Measurements from ENCODE around the gene SLC16A13. TPM values are rescaled to one million over a fixed set of nuclear protein-coding genes. Genes with fewer than 3 reads are reported as not detected.
A peak's percentile ranks its signal among the peaks of the same experiment; 100 is the strongest.

The SLC16A13 gene
- polyA plus RNA-seq, 2 donors, result 4.8 TPM

DNA sequence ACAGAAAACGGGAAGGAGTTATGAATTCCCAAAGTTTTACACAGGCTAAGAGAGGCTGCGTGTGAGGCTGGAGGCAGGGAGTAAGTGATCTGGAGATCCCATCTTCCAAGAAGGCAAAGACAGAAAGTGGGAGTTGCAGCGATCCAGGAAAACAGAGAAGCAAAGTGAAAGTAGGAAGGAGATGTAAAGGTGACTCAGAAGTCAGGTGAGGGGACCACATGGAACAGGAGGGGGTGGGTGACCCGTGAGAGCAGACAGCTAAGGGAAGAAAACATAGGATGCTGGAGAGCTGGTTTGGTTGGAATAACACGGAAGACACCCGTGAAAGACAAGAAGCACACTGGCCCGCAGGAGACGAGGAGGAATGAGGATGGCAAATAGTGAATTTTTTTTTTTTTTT lies 38.6 kb upstream of the SLC16A13 start:
- 84 to 85% methylated on average over 8 of the region's 8 CpGs for WGBS, 2 donors
- Histone ChIP-seq H3K4me3 (ENCODE audit: low read depth in 1 of 2, low read length in 2 of 2) (peak overlapping the region; percentile 60 to 71), H3K27ac (ENCODE audit: low read depth in 2 of 2, low read length in 1 of 2) (no peak overlapping the region), H3K36me3 (ENCODE audit: control insufficient read depth in 2 of 2, insufficient read depth in 2 of 2, low read length in 1 of 2) (peaks cover 4 to 31% of the 10 kb centered on the region in 2 donors), H3K4me1 (ENCODE audit: control insufficient read depth in 2 of 2, insufficient read depth in 2 of 2, low read length in 1 of 2) (peaks cover 0 to 9% of the 10 kb centered on the region in 2 donors), H3K9me3 (ENCODE audit: control insufficient read depth in 2 of 2, insufficient read depth in 1 of 2, low read depth in 1 of 2, low read length in 1 of 2) (peaks cover 0 to 4% of the 10 kb centered on the region in 2 donors), H3K27me3 (ENCODE audit: control insufficient read depth in 1 of 2, insufficient read depth in 2 of 2, low read length in 2 of 2) (no peaks in the 10 kb centered on the region)

DNA sequence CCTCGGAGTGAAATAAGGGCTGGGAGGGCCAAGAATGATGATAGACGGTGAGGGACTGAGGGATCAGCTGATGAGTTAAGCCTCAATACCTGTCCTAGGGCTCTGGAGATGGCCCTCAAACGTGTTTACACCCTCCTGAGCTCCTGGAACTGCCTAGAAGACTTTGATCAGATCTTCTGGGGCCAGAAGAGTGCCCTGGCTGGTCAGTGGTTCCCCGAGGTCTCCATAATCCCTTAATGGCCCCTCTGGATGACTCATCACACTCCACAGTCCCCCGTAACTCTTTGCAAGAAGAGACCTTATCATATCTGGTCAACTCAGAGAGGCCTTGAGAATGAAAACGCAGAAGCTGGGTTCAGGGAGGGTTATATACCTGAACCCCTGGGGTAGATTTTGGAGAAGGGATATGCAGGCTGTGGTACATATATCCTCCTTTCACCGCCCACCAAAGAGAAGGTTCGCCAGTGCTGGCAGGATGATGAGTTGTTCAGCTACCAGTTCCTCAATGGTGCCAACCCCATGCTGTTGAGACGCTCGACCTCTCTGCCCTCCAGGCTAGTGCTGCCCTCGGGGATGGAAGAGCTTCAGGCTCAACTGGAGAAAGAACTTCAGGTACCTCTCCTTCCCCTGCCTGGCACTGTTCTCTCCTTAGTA lies 36.8 kb upstream of the SLC16A13 start:
- Histone ChIP-seq H3K4me1 (ENCODE audit: control insufficient read depth in 2 of 2, insufficient read depth in 2 of 2, low read length in 1 of 2) (peaks cover 0 to 9% of the 10 kb centered on the region in 2 donors), H3K27me3 (ENCODE audit: control insufficient read depth in 1 of 2, insufficient read depth in 2 of 2, low read length in 2 of 2) (no peaks in the 10 kb centered on the region), H3K36me3 (ENCODE audit: control insufficient read depth in 2 of 2, insufficient read depth in 2 of 2, low read length in 1 of 2) (peaks cover 8 to 36% of the 10 kb centered on the region in 2 donors), H3K9me3 (ENCODE audit: control insufficient read depth in 2 of 2, insufficient read depth in 1 of 2, low read depth in 1 of 2, low read length in 1 of 2) (peaks cover 0 to 4% of the 10 kb centered on the region in 2 donors), H3K4me3 (ENCODE audit: low read depth in 1 of 2, low read length in 2 of 2) (no peak overlapping the region), H3K27ac (ENCODE audit: low read depth in 2 of 2, low read length in 1 of 2) (no peak overlapping the region)
- 74 to 77% methylated on average over 11 of the region's 11 CpGs for WGBS, 2 donors

DNA sequence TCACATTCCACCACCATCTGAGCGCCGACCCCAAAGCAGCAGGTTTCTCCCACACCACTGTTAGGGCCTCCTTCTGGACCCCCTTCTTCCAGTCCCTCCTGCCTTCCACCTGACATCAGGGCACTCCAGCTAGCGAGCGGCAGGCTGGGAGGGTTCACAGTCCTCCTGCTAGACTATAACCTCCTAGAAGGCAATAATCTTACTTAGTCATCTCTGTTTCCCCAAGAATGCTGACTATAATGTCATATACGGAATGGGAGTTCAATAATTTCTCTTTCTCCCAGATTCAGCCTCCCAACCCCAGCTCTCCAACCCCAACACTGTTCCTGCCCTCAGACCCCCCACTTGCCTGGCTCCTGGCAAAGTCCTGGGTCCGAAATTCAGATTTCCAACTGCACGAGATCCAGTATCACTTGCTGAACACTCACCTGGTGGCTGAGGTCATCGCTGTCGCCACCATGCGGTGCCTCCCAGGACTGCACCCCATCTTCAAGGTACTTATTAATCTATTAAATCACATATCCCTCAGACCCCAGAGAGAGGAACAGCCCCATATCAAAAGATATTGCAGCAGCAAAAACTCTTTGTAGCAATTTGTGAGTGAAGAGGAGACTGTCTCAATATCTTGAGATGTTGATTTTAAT lies 34.4 kb upstream of the SLC16A13 start:
- H3K9me3 ChIP-seq (ENCODE audit: control insufficient read depth in 2 of 2, insufficient read depth in 1 of 2, low read depth in 1 of 2, low read length in 1 of 2), result peaks cover 0 to 4% of the 10 kb centered on the region in 2 donors
- peaks cover 0 to 8% of the 10 kb centered on the region in 2 donors for H3K4me1 ChIP-seq (ENCODE audit: control insufficient read depth in 2 of 2, insufficient read depth in 2 of 2, low read length in 1 of 2)
- H3K36me3 ChIP-seq (ENCODE audit: control insufficient read depth in 2 of 2, insufficient read depth in 2 of 2, low read length in 1 of 2), result peaks cover 8 to 32% of the 10 kb centered on the region in 2 donors
- H3K27me3 ChIP-seq (ENCODE audit: control insufficient read depth in 1 of 2, insufficient read depth in 2 of 2, low read length in 2 of 2), result no peaks in the 10 kb centered on the region
- H3K27ac ChIP-seq (ENCODE audit: low read depth in 2 of 2, low read length in 1 of 2), result peak overlapping the region in 1 of 2 donors; percentile 35
- no peak overlapping the region for H3K4me3 ChIP-seq (ENCODE audit: low read depth in 1 of 2, low read length in 2 of 2)
- WGBS, 2 donors, result 72 to 73% methylated on average over 10 of the region's 10 CpGs

DNA sequence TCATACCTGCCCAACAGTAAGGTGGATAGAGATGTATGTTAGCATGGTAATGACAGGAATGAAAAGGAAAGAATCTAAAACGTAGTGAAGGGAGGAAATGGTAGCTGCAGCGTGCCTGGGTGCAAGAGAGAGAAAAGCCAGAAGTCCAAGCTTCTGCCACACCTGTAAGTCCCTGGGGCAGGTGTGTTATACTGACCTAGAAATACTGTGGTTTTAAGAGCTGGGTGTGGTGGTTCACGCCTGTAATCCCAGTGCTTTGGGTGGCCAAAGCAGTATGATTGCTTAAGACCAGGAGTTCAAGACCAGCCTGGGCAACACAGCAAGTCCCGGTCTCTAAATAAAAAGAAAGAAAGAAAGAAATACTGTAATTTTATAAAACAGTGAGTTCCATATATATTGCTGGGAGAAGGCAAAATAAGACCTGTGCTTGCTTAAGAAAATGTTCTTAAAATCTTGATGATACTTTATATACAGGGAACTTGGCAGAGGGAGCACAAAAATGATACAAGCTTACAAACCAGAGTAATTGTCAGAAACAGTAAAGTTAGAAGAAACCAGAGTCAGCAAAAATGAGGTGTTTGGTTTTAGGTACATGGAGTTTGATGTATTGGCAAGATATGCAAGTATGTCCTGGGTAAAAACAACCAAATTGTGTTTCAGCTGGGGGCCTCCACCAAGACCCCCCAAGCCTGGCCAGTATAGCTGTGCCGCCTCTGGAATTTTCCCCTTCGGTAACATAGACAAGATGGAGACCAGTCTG lies 33.3 kb upstream of the SLC16A13 start:
- H3K27ac ChIP-seq (ENCODE audit: low read depth in 2 of 2, low read length in 1 of 2), result no peak overlapping the region
- peaks cover 0 to 2% of the 10 kb centered on the region in 2 donors for H3K4me1 ChIP-seq (ENCODE audit: control insufficient read depth in 2 of 2, insufficient read depth in 2 of 2, low read length in 1 of 2)
- no peaks in the 10 kb centered on the region for H3K9me3 ChIP-seq (ENCODE audit: control insufficient read depth in 2 of 2, insufficient read depth in 1 of 2, low read depth in 1 of 2, low read length in 1 of 2)
- peaks cover 10 to 26% of the 10 kb centered on the region in 2 donors for H3K36me3 ChIP-seq (ENCODE audit: control insufficient read depth in 2 of 2, insufficient read depth in 2 of 2, low read length in 1 of 2)
- 83 to 87% methylated on average over 6 of the region's 6 CpGs for WGBS, 2 donors
- H3K27me3 ChIP-seq (ENCODE audit: control insufficient read depth in 1 of 2, insufficient read depth in 2 of 2, low read length in 2 of 2), result no peaks in the 10 kb centered on the region
- H3K4me3 ChIP-seq (ENCODE audit: low read depth in 1 of 2, low read length in 2 of 2), result no peak overlapping the region

DNA sequence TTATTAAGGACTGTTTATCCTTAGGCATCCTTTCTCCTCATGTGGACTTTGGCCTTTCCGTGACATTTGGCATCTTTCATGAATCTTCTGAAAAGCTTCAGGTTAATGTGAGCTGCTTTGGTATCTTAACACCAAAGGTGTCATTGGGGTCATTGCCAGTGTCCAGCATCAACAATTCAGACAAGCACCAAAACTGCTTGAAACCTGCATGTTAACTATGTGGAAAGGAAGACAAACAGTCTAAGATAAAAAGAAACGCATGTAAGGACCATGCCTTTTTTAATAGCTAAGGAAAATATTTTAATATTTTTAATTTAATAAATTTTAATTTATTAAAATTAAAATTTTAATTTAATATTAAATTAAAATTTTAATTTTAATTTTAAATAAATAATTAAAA lies 32.1 kb upstream of the SLC16A13 start:
- H3K4me1 ChIP-seq (ENCODE audit: control insufficient read depth in 2 of 2, insufficient read depth in 2 of 2, low read length in 1 of 2), result peaks cover 0 to 2% of the 10 kb centered on the region in 2 donors
- 92 to 97% methylated on average over 2 of the region's 2 CpGs for WGBS, 2 donors
- H3K9me3 ChIP-seq (ENCODE audit: control insufficient read depth in 2 of 2, insufficient read depth in 1 of 2, low read depth in 1 of 2, low read length in 1 of 2), result no peaks in the 10 kb centered on the region
- H3K27ac ChIP-seq (ENCODE audit: low read depth in 2 of 2, low read length in 1 of 2), result no peak overlapping the region
- no peaks in the 10 kb centered on the region for H3K27me3 ChIP-seq (ENCODE audit: control insufficient read depth in 1 of 2, insufficient read depth in 2 of 2, low read length in 2 of 2)
- peaks cover 10 to 26% of the 10 kb centered on the region in 2 donors for H3K36me3 ChIP-seq (ENCODE audit: control insufficient read depth in 2 of 2, insufficient read depth in 2 of 2, low read length in 1 of 2)
- H3K4me3 ChIP-seq (ENCODE audit: low read depth in 1 of 2, low read length in 2 of 2), result no peak overlapping the region

DNA sequence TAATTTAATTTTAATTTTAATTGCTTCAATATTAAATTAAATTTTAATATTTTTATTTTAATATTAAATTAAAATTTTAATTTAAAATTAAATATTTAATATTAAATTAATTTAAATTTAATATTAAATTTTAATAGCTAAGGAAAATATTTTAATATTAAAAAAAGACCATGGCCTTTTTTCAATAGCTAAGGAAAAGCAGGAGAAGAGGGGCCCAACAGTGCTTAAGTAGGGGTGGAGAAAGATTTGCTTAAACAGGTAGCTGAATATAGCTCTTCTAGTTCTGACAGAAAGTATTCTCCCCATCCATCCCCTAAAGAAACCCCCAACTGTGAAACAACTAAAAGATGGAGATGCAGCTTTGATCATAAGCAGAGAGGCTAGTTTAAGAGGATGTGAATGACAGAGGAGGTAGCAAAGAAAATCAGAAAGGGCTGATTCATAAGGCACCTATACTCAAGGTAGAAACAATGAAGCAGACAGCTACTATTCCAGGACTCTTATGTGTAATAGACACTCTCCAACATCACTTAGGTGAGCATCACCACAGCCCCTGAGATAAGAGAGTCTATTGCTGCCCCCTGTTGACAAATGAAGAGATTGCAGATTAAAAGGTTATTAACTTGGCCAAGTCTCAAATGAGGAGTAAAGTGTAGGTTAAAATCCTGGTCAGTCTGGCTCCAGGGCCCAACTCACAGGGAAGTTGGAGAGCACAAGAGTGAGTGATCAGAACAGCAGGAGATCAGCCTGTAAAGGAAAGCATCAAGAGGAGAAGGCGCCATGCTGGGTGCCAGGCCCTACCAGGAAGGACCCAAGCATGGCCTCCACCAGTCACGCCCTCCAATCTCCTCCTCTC lies 31.2 kb upstream of the SLC16A13 start:
- Histone ChIP-seq H3K9me3 (ENCODE audit: control insufficient read depth in 2 of 2, insufficient read depth in 1 of 2, low read depth in 1 of 2, low read length in 1 of 2) (no peaks in the 10 kb centered on the region), H3K27ac (ENCODE audit: low read depth in 2 of 2, low read length in 1 of 2) (peak overlapping the region in 1 of 2 donors; percentile 52), H3K4me3 (ENCODE audit: low read depth in 1 of 2, low read length in 2 of 2) (no peak overlapping the region), H3K4me1 (ENCODE audit: control insufficient read depth in 2 of 2, insufficient read depth in 2 of 2, low read length in 1 of 2) (peaks cover 0 to 3% of the 10 kb centered on the region in 2 donors), H3K36me3 (ENCODE audit: control insufficient read depth in 2 of 2, insufficient read depth in 2 of 2, low read length in 1 of 2) (peaks cover 10 to 19% of the 10 kb centered on the region in 2 donors), H3K27me3 (ENCODE audit: control insufficient read depth in 1 of 2, insufficient read depth in 2 of 2, low read length in 2 of 2) (no peaks in the 10 kb centered on the region)
- WGBS, 2 donors, result 83 to 86% methylated on average over 2 of the region's 2 CpGs

DNA sequence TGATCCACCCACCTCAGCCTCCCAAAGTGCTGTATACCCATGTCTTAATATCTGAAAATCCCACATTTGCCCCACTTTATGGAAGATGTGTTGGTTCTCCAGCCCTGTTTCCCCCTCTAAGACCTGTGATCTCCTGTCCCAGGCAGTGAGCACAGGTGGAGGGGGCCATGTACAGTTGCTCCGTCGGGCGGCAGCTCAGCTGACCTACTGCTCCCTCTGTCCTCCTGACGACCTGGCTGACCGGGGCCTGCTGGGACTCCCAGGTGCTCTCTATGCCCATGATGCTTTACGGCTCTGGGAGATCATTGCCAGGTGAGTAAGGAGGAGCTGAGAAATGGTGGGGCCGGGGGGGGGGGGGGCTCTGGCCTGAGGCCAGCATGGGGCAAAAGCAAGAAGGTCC lies 30.1 kb upstream of the SLC16A13 start:
- no peak overlapping the region for H3K27ac ChIP-seq (ENCODE audit: low read depth in 2 of 2, low read length in 1 of 2)
- H3K4me3 ChIP-seq (ENCODE audit: low read depth in 1 of 2, low read length in 2 of 2), result no peak overlapping the region
- H3K4me1 ChIP-seq (ENCODE audit: control insufficient read depth in 2 of 2, insufficient read depth in 2 of 2, low read length in 1 of 2), result peaks cover 0 to 7% of the 10 kb centered on the region in 2 donors
- H3K36me3 ChIP-seq (ENCODE audit: control insufficient read depth in 2 of 2, insufficient read depth in 2 of 2, low read length in 1 of 2), result peaks cover 10 to 19% of the 10 kb centered on the region in 2 donors
- H3K27me3 ChIP-seq (ENCODE audit: control insufficient read depth in 1 of 2, insufficient read depth in 2 of 2, low read length in 2 of 2), result no peaks in the 10 kb centered on the region
- H3K9me3 ChIP-seq (ENCODE audit: control insufficient read depth in 2 of 2, insufficient read depth in 1 of 2, low read depth in 1 of 2, low read length in 1 of 2), result no peaks in the 10 kb centered on the region
- WGBS, 2 donors, result 79 to 82% methylated on average over 6 of the region's 7 CpGs

DNA sequence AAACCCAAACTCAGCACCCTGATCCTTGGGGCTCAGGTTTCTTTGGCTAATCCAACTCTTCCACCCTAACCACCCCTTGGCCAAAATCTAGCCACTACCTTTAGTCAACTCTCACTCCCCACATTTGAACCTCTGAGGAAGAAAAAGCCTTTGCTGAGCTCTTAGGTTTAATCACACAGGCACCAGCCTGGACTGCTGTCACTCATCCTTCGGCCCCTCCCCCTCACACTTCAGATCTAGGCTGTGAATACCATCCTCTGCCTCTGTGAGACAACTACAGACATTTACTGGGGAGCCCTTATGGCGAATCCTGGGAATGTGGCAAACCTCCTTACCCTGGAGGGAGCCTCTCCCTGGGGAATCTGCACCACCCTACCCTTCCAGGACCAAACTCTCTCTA lies 28.7 kb upstream of the SLC16A13 start:
- Histone ChIP-seq H3K27me3 (ENCODE audit: control insufficient read depth in 1 of 2, insufficient read depth in 2 of 2, low read length in 2 of 2) (no peaks in the 10 kb centered on the region), H3K9me3 (ENCODE audit: control insufficient read depth in 2 of 2, insufficient read depth in 1 of 2, low read depth in 1 of 2, low read length in 1 of 2) (no peaks in the 10 kb centered on the region), H3K4me1 (ENCODE audit: control insufficient read depth in 2 of 2, insufficient read depth in 2 of 2, low read length in 1 of 2) (peaks cover 0 to 5% of the 10 kb centered on the region in 2 donors), H3K4me3 (ENCODE audit: low read depth in 1 of 2, low read length in 2 of 2) (no peak overlapping the region), H3K36me3 (ENCODE audit: control insufficient read depth in 2 of 2, insufficient read depth in 2 of 2, low read length in 1 of 2) (peaks cover 6 to 13% of the 10 kb centered on the region in 2 donors), H3K27ac (ENCODE audit: low read depth in 2 of 2, low read length in 1 of 2) (no peak overlapping the region)
- WGBS, 2 donors, result 79 to 82% methylated on average over 2 of the region's 2 CpGs

DNA sequence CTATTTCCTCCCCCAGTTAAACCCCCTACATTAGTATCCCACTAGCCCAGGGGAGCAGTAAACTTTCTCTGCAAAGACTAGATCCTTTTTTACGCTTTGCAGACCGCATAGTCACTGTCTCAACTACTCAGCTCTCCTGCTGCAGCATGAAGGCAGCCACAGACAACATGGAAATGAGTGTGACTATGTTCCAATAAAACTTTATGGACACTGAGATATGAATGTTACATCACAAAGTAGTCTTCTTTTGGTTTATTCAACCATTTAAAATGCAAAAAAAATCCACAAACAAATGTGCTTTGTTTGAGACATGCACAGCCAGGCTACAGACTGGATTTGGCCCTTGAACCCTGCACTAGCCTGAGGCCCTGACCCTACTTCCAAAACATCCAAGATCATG lies 25.3 kb upstream of the SLC16A13 start:
- no peaks in the 10 kb centered on the region for H3K27me3 ChIP-seq (ENCODE audit: control insufficient read depth in 1 of 2, insufficient read depth in 2 of 2, low read length in 2 of 2)
- 92 to 97% methylated on average over 2 of the region's 2 CpGs for WGBS, 2 donors
- H3K27ac ChIP-seq (ENCODE audit: low read depth in 2 of 2, low read length in 1 of 2), result no peak overlapping the region
- H3K4me3 ChIP-seq (ENCODE audit: low read depth in 1 of 2, low read length in 2 of 2), result peak overlapping the region in 1 of 2 donors; percentile 70
- no peaks in the 10 kb centered on the region for H3K9me3 ChIP-seq (ENCODE audit: control insufficient read depth in 2 of 2, insufficient read depth in 1 of 2, low read depth in 1 of 2, low read length in 1 of 2)
- peaks cover 2 to 8% of the 10 kb centered on the region in 2 donors for H3K36me3 ChIP-seq (ENCODE audit: control insufficient read depth in 2 of 2, insufficient read depth in 2 of 2, low read length in 1 of 2)
- H3K4me1 ChIP-seq (ENCODE audit: control insufficient read depth in 2 of 2, insufficient read depth in 2 of 2, low read length in 1 of 2), result peaks cover 0 to 6% of the 10 kb centered on the region in 2 donors
